OCI-LY7 (cell line): ENCODE measurements around the gene CDK2. TPM values are rescaled to one million over a fixed set of nuclear protein-coding genes. Genes with fewer than 3 reads are reported as not detected.
"Not testable (repeated sequence)": the region's sequence is repeated elsewhere in the genome, so short reads cannot be mapped to it uniquely, and the experiment has no call there.

Experiments used
- BruUV-seq: library from RNA; stranded (reverse); fragments of 400-500 nt; replicated peaks from 2 replicates; lab custom pipeline; 2021; lab: Mats Ljungman, UMichigan
- CTCF ChIA-PET: fragments of 300-600 bp; sonication (Branson Sonifier 250); formaldehyde crosslinking; loops from one replicate; lab custom pipeline; 2022; ENCODE audit warnings: antibody characterized with exemption; ENCODE audit not compliant: unreplicated experiment; lab: Charles Lee
- POLR2A ChIA-PET: fragments of 300-600 bp; sonication (Branson Sonifier 250); formaldehyde crosslinking; loops from one replicate; lab custom pipeline; 2022; ENCODE audit warnings: antibody characterized with exemption; lab: Charles Lee
- DNase-seq: peaks from one replicate; pipeline ENCODE4 v3.0.0-alpha.2; 2015; ENCODE audit warnings: low spot score
- H2AFZ ChIP-seq: fragments of 200-600 bp; sonication (generic), shearing (Covaris generic); 2 replicates; pipeline ENCODE4 v1.6.1; 2014; ENCODE audit warnings: mild to moderate bottlenecking, antibody characterized with exemption, low read length, moderate library complexity
- H3K27ac ChIP-seq: fragments of 200-600 bp; sonication (generic); 2 replicates; pipeline ENCODE4 v1.5.1; 2014; ENCODE audit warnings: mixed run types, low read depth, mild to moderate bottlenecking, moderate library complexity, low read length, inconsistent platforms; ENCODE audit not compliant: poor library complexity, severe bottlenecking
- H3K36me3 ChIP-seq: fragments of 200-600 bp; sonication (generic); 2 replicates; pipeline ENCODE4 v1.6.1; 2014; ENCODE audit warnings: mild to moderate bottlenecking, antibody characterized with exemption, low read length, moderate library complexity, mixed read lengths; ENCODE audit not compliant: insufficient read depth
- H3K4me1 ChIP-seq: fragments of 200-600 bp; sonication (generic); 2 replicates; pipeline ENCODE4 v1.5.1; 2014; ENCODE audit warnings: mild to moderate bottlenecking, low read length; ENCODE audit not compliant: insufficient read depth, poor library complexity, severe bottlenecking
- H3K4me2 ChIP-seq: fragments of 200-600 bp; sonication (generic); 2 replicates; pipeline ENCODE4 v1.6.1; 2014; ENCODE audit warnings: mild to moderate bottlenecking, low read length
- H3K4me3 ChIP-seq: fragments of 200-600 bp; sonication (generic); 2 replicates; pipeline ENCODE4 v1.5.1; 2014; ENCODE audit warnings: mild to moderate bottlenecking, low read depth, low read length; ENCODE audit not compliant: poor library complexity, severe bottlenecking
- H3K79me2 ChIP-seq: fragments of 200-600 bp; sonication (generic); 2 replicates; pipeline ENCODE4 v1.6.1; 2016; ENCODE audit warnings: low read depth, mild to moderate bottlenecking, low read length, moderate library complexity, mixed read lengths; ENCODE audit not compliant: insufficient read depth
- H3K9me2 ChIP-seq: fragments of 200-600 bp; sonication (generic); 2 replicates; pipeline ENCODE4 v1.6.1; 2016; ENCODE audit warnings: mild to moderate bottlenecking, low read length, mixed read lengths; ENCODE audit not compliant: insufficient read depth
- H3K9me3 ChIP-seq: fragments of 200-600 bp; sonication (generic); 2 replicates; pipeline ENCODE4 v1.6.1; 2014; ENCODE audit warnings: mild to moderate bottlenecking, mixed run types, low read length, mixed read lengths
- H4K20me1 ChIP-seq: fragments of 200-600 bp; sonication (generic); 2 replicates; pipeline ENCODE4 v1.6.1; 2014; ENCODE audit warnings: mild to moderate bottlenecking, antibody characterized with exemption, low read length, moderate library complexity, mixed read lengths; ENCODE audit not compliant: insufficient read depth
- EZH2phosphoT487 ChIP-seq: fragments of 200-600 bp; sonication (generic); IDR thresholded peaks from 2 replicates; pipeline ENCODE4 v1.6.1; 2018; ENCODE audit warnings: low read depth, borderline replicate concordance, mild to moderate bottlenecking, mixed run types, antibody characterized with exemption, low read length, moderate library complexity, mixed read lengths
- intact Hi-C: fragments of 100-400 bp; cut with micrococcal nuclease; formaldehyde crosslinking; loops from one replicate; pipeline ENCODE4 v1.10.0; 2022; ENCODE audit not compliant: unreplicated experiment
- total RNA-seq, 2 experiments: library from RNA; depleted of rRNA in 1 of 2; stranded (reverse); fragments of >200 nt in 1 of 2; shearing (Covaris generic) in 1 of 2; gene quantifications; 2 replicates each; pipeline ENCODE4 v1.2.3, GENCODE V29; 2014 to 2022
- TF ChIP-seq, protein P1 (sequence below): fragments of 200-600 bp; sonication (generic); conservative IDR thresholded peaks from 2 replicates; pipeline ENCODE4 v1.5.1; 2014; ENCODE audit warnings: mild to moderate bottlenecking, antibody characterized with exemption, low read length, moderate library complexity, mixed read lengths

CDK2 gene
- total RNA-seq, 2 experiments from 2014 or later: 68.1 to 81.4 TPM

DNA sequence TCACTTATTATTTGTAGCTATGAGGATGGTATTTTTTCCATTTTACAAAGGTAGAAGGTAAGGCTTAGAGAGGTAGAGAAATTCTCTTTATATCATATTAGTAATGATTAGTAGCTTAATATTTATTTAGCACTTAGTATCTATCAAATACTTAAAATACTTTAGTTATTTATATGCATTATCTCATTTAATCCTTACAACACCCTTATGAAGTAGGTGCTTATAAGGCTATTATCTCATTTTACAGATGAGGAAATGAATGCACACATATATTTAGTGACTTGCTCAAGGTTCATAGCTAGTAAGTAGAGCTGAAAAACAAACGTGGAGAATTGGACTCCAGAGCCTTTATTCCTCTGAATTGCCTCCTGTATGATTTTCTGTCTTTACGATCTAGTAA lies 18.2 kb downstream of the CDK2 start:
- H2AFZ ChIP-seq: no peak overlapping the region
- CTCF ChIA-PET: interaction anchor here (0.5 to 1.0 kb wide), 2 partner anchors 11 kb away, joined by 3 to 4 read pairs; partner anchors contain the start of gene RAB5B
- peaks cover 34% of the 10 kb centered on the region for H3K36me3 ChIP-seq
- no peaks in the 10 kb centered on the region for H3K79me2 ChIP-seq
- peaks cover 28% of the 10 kb centered on the region for H3K4me1 ChIP-seq
- TF ChIP-seq, protein P1, sequence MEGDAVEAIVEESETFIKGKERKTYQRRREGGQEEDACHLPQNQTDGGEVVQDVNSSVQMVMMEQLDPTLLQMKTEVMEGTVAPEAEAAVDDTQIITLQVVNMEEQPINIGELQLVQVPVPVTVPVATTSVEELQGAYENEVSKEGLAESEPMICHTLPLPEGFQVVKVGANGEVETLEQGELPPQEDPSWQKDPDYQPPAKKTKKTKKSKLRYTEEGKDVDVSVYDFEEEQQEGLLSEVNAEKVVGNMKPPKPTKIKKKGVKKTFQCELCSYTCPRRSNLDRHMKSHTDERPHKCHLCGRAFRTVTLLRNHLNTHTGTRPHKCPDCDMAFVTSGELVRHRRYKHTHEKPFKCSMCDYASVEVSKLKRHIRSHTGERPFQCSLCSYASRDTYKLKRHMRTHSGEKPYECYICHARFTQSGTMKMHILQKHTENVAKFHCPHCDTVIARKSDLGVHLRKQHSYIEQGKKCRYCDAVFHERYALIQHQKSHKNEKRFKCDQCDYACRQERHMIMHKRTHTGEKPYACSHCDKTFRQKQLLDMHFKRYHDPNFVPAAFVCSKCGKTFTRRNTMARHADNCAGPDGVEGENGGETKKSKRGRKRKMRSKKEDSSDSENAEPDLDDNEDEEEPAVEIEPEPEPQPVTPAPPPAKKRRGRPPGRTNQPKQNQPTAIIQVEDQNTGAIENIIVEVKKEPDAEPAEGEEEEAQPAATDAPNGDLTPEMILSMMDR: no peak
- TF ChIP-seq EZH2phosphoT487: no peak
- H3K9me2 ChIP-seq: no peaks in the 10 kb centered on the region
- no peaks in the 10 kb centered on the region for H4K20me1 ChIP-seq
- intact Hi-C loops: no loop called here
- no peak for DNase-seq
- H3K4me2 ChIP-seq: no peak overlapping the region
- POLR2A ChIA-PET: interaction anchor here (2.6 to 4.2 kb wide), 2 partner anchors 11 to 56 kb away, joined by 15 to 32 read pairs; partner anchors contain the start of gene RAB5B
- no peak overlapping the region for H3K4me3 ChIP-seq
- no peak overlapping the region for H3K27ac ChIP-seq
- H3K9me3 ChIP-seq: no peaks in the 10 kb centered on the region
- BruUV-seq: no TSS peak

GRCh38 chr12:55985341-55985740 lies 18.7 kb downstream of the CDK2 start:
- Histone ChIP-seq H3K36me3 (peaks cover 36% of the 10 kb centered on the region), H3K79me2 (no peaks in the 10 kb centered on the region), H3K27ac (no peak overlapping the region), H2AFZ (no peak overlapping the region), H3K4me3 (no peak overlapping the region), H3K4me2 (no peak overlapping the region), H4K20me1 (no peaks in the 10 kb centered on the region), H3K4me1 (peaks cover 28% of the 10 kb centered on the region), H3K9me2 (no peaks in the 10 kb centered on the region), H3K9me3 (no peaks in the 10 kb centered on the region)
- POLR2A ChIA-PET: interaction anchor here (2.6 to 4.2 kb wide), 2 partner anchors 11 to 55 kb away, joined by 15 to 32 read pairs; partner anchors contain the start of gene RAB5B
- TF ChIP-seq, protein P1: no peak
- TF ChIP-seq EZH2phosphoT487: no peak
- CTCF ChIA-PET: interaction anchor here (0.5 kb wide), 1 partner anchor 11 kb away, joined by 3 read pairs; no protein-coding TSS in a partner anchor
- DNase-seq: no peak
- intact Hi-C loops: no loop called here
- no TSS peak for BruUV-seq

GRCh38 chr12:55985976-55986375 lies 19.3 kb downstream of the CDK2 start:
- intact Hi-C loops, H2AFZ ChIP-seq, H3K9me3 ChIP-seq, H4K20me1 ChIP-seq, CTCF ChIA-PET, H3K79me2 ChIP-seq, H3K4me3 ChIP-seq, H3K4me2 ChIP-seq, DNase-seq, H3K27ac ChIP-seq, BruUV-seq, H3K9me2 ChIP-seq: not testable (repeated sequence)
- POLR2A ChIA-PET: interaction anchor here (0.7 to 4.2 kb wide), 3 partner anchors 12 to 186 kb away, joined by 3 to 32 read pairs (median 15); partner anchors contain the start of gene RAB5B
- Histone ChIP-seq H3K36me3 (peaks cover 40% of the 10 kb centered on the region), H3K4me1 (peaks cover 28% of the 10 kb centered on the region)
